Ramos (cell line): ENCODE measurements around the gene DUXB.

Source experiments
- in situ Hi-C: fragments of 300-500 bp; cut with MboI; formaldehyde crosslinking; loops from one replicate; pipeline ENCODE4 v1.14.3; 2022; ENCODE audit warnings: low sequenced_read_pairs; ENCODE audit not compliant: unreplicated experiment

Gene DUXB

GRCh38 chr16:75701361-75701760 is at the start of gene DUXB:
TSS of gene DUXB (minus strand) at chr16:75701461. CDS start at chr16:75701418, 43 bp downstream.
- in situ Hi-C loops, result no loop called here

DNA sequence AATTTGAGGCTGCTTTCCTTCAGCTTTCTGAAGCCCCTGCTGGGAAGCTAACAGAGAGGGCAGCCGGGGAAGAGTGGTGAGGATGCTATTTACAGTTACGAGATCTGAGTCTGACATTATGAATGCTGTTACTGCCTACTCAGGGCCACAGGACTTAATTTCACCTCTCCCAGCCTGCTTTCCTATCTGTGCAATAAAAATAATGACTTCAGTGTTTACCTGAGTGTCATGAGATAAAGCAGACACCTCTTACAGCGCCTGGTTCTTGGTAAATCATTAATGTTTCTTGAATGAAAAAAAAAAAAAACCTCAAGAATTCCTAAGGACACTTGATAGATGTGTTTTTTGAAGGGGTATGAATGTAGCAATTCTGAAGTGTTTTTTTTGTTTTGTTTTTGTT is 49.3 kb upstream of the DUXB start:
- in situ Hi-C loops, result loop anchor here (10.0 to 25.0 kb wide), 2 partner anchors 106 to 538 kb away; partner anchors contain the start of genes CTRB1, CTRB2, KARS1 and TERF2IP

GRCh38 chr16:75746359-75746758 is 45.1 kb upstream of the DUXB start:
- in situ Hi-C loops, result no loop called here

DNA sequence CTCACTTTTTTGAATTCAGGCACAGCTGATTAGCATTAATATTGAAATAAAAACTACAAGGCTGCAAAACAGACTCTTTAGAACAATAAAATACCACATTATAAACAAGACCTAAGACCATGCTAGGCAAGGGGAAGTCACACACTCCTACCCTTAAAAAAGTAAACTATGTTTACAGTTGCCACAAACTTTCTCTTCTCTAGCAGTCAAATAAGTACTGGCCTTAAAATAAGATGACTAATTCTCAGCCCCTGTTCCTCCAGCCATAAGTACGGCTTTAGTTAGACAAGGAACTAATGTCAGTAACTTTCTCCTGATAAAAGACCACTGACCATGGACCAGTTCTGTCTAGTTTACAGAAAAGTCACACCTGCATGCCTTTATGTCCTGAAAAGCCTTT is 44.6 kb upstream of the DUXB start:
- in situ Hi-C loops, result no loop called here

- in situ Hi-C loops, result no loop called here
Observed at GRCh38 chr16:75745242-75745641, 44.0 kb upstream of the DUXB start.

DNA sequence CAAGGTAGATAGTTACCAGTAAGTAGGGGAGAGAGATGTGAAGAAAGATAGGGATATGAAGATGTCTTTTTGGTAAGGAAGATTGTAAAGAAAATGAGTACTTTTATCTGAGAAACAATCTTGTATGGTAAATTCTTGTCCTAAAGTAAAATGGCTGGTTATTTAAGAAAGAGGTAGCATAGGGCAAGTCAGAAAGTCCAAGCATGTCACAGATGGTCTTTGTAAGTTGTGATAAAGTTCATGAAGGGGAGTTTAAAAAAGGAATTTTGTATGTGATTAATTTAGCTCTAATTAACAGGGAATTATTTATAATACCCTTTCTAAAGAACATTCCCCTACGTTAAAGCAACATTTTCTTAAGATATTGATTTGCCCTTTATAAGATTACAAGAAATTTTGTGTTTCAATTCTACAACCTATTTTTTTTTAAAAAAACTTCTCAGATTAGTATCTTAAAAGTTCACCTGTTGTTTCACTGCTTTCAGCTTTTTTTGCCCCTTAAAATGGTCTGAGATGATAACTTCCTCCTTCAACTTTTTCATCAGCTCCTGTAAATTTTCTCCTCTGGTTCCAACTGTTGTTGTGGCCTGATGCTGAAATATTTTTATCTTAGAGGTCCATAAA is 41.3 kb upstream of the DUXB start:
- in situ Hi-C loops, result no loop called here

GRCh38 chr16:75733305-75734211 is 32.3 kb upstream of the DUXB start:
- in situ Hi-C loops, result no loop called here

GRCh38 chr16:75732871-75733270 is 31.6 kb upstream of the DUXB start:
- in situ Hi-C loops, result no loop called here

DNA sequence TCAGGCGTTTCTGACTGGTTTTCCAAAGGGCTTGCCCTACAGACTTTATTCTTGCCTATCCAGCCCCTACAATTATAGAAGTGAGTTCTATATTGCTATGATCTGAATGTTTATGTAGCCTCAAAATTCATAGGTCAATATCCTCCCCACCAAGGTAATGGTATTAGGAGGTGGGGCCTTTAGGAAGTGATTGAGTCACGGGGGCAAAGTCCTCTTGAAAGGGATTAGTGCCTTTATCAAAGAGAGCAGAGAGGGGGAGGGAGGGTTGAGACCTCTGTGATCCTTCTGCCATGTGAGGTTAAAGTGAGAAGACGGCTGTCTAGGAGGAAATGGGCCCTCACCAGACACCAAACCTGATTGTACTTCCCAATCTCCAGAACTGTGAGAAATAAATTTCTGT is 26.0 kb upstream of the DUXB start:
- in situ Hi-C loops, result no loop called here

DNA sequence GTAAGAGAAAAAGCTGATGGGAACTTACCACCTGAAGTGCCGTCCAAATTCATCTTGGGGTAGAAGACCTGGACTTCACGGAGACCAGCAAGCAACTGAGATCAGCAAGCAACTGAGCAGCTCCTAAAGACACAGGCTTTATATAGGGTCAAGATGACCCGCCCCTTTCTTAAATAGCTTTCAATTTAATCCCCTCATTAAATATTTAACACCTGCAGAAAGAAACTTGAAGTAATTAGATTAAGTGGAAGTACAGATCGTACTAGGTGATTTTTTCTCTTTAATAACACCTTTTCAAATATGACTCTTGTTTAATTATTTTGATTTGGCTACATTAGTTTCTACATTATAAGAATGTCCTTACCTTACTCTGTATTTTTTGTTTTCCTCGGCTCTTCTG is 25.1 kb upstream of the DUXB start, which contains the start of gene CPHXL:
Gene CPHXL (minus strand): TSS at position 101 of the 400 bp plus-strand sequence. CDS start 48 bp downstream, at position 53.
- in situ Hi-C loops, result no loop called here

- in situ Hi-C loops, result no loop called here
Observed at GRCh38 chr16:75718452-75718851, 17.2 kb upstream of the DUXB start.

- in situ Hi-C loops, result no loop called here
Observed at GRCh38 chr16:75714661-75715060, 13.4 kb upstream of the DUXB start.

GRCh38 chr16:75710344-75710743 is 9.1 kb upstream of the DUXB start:
- in situ Hi-C loops, result no loop called here

DNA sequence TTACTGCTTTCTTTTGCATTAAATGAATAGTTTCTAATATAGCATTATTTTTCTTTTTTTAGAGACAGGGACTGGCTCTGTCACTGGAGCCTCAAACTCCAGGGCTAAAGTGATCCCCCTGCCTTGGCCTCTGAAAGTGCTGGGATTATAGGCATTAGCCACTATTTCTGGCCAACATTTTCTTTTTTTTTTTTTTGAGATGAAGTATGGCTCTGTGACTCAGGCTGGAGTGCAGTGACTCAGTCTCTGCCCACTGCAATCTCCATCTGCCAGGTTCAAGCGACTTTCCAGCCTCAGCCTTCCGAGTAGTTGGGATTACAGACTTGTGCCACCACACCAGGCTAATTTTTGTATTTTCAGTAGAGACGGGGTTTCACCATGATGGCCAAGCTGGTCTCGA is 2.0 kb upstream of the DUXB start:
- in situ Hi-C loops, result no loop called here

GRCh38 chr16:75702242-75702641 is 981 bp upstream of the DUXB start:
- in situ Hi-C loops, result no loop called here

DNA sequence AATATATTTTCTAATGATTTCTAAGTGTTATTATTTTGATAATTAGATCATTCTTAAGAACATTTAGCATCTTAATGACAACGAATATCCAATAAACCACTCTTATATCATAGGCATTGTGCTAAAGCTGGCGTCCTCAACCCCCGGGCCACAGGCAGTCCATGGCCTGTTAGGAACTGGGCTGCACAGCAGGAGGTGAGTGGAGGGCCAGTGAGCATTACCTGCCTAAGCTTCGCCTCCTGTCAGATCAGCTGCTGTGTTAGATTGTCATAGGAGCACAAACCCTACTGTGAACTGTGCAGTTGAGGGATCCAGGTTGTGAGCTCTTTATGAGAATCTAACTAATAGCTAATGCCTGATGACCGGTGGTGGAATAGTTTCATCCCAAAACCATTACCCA is 3.7 kb downstream of the DUXB start:
- in situ Hi-C loops, result no loop called here

DNA sequence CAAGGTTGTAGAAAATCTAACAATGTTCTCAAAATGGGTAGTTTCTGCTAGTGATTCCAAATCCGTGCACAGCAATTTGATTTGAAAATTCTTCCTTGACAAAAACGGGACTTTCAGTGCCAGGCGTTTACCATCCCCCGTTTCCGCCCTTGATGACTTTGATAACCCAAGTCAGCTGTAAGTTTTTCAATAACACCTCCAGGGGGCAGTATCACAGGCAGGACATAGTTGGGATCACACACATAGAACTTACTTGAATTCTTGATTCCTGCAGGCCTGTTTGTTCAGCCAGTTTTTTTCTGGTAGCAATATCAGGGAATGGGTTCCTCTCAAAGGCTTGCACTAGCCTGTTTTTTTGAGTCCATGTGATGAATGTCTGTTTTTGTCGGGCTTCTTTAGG is 5.6 kb downstream of the DUXB start:
- in situ Hi-C loops, result no loop called here

DNA sequence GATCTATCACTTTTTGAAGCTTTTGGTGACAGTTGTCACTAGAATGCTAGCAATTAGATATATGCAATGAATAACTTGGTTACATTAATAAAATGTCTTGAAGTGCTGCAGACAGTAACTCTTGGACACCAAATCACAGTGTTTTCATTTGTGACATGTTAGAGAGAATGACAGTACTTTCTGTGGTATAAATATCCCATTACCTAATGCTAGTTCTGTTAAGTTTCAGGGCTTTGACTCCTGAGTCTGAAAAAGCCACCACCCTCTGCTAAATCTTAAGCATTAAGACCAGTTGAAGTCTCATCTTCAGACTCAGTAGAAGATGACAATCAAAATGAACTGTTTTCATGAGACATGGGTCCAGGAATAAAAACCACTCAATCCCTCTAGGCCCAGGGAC is 13.9 kb downstream of the DUXB start:
- in situ Hi-C loops, result no loop called here

DNA sequence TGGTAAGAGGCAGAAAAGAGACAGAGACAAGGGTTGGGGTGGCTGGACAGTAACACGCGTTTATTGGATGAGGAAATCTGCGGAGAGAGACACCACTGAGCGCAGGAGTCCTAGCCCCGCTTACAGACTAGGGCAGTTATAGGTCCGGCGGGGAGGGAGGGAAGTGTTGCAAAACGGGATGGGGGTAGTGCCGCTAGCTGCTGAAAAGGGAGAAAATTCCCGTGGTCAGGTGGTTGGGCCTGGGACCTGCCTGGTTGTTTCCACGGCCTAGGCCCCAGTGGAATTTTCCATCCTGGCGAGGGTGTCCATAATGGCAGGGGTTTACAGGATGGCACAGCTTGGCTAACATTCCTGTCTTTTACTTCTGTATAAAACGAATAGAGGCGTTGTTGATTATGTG is 19.0 kb downstream of the DUXB start:
- in situ Hi-C loops, result no loop called here

- in situ Hi-C loops, result no loop called here
Observed at GRCh38 chr16:75679366-75679765, 21.9 kb downstream of the DUXB start.

- in situ Hi-C loops, result no loop called here
Observed at GRCh38 chr16:75676909-75677308, 24.4 kb downstream of the DUXB start, which contains the start of gene CPHXL2. TSS of gene CPHXL2 (minus strand) at chr16:75677009. CDS start at chr16:75676999, 10 bp downstream.
